Stimulated activated naive CD8-positive, alpha-beta T cell treated with anti-CD3 and anti-CD28 coated beads, Interleukin-15, amount 100 ng/mL, for 72 hours (primary cell): ENCODE data around the gene CHCHD1.

Source experiments
- ATAC-seq: fragments of 150-1000 bp; cut with Tn5 transposase; 2 replicates; pipeline ENCODE4 v1.10.0; 2021; ENCODE audit warnings: mild to moderate bottlenecking, moderate library complexity
- DNase-seq, 2 donors: peaks; one replicate each; pipeline ENCODE4 v3.0.0; 2021 to 2022
- H3K27ac Mint-ChIP-seq, 2 donors: one replicate each; pipeline ENCODE4 v1.8.0; 2022; ENCODE audit warnings: mild to moderate bottlenecking in 2 of 2, mixed read lengths in 2 of 2, moderate library complexity in 2 of 2
- H3K27me3 Mint-ChIP-seq: one replicate; pipeline ENCODE4 v1.8.0; 2022; ENCODE audit warnings: mixed read lengths
- H3K4me1 Mint-ChIP-seq: one replicate; pipeline ENCODE4 v1.8.0; 2022; ENCODE audit warnings: mild to moderate bottlenecking, mixed read lengths
- H3K4me3 Mint-ChIP-seq, 2 donors: one replicate each; pipeline ENCODE4 v1.8.0; 2022; ENCODE audit warnings: mild to moderate bottlenecking in 2 of 2, mixed read lengths in 2 of 2, moderate library complexity in 1 of 2
- H3K9me3 Mint-ChIP-seq, 2 donors: one replicate each; pipeline ENCODE4 v1.8.0; 2022; ENCODE audit warnings: mixed read lengths in 2 of 2

Gene CHCHD1

DNA sequence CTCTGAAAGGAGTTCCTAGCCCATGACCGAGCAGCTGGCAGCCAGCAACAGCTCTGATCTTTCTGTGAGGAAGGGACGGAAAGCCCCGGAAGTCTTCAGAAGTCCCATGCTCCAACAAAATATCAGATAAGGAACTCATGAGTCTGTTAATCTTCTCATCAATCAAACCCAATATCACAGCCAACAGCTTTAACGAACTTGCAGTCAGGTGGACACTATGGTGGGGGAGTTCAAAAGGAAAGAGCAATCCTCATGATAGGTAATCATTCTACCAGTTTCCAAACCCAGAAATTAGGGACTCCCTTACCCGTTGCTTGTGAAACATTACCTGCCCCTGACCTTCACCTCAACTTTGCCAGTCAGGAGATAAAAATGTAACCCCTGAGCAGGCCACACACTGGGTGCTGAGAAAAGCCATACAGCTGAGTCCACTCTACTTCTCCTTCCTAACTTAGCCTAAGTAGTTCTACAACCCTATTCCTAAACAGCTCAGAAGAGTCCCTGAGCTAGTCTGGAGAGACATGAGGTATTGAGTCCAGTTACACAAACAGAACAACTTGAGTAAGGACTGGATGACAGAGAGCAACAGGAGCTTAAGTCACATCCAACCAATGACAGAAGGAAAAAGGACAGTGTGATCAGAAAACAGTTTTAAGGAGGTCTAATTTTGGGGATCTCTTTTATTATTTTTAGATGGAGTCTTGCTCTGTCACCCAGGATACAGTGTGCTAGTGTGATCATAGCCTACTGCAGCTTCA is 27.4 kb downstream of the CHCHD1 start:
- Mint-ChIP-seq H3K27ac (peak overlapping the region; percentile 99 to 100), H3K9me3 (no peaks in the 10 kb centered on the region), H3K4me1 (peaks cover 56% of the 10 kb centered on the region), H3K27me3 (no peaks in the 10 kb centered on the region), H3K4me3 (peak overlapping the region; percentile 87 to 89)
- DNase-seq: no peak
- ATAC-seq: no peak

DNA sequence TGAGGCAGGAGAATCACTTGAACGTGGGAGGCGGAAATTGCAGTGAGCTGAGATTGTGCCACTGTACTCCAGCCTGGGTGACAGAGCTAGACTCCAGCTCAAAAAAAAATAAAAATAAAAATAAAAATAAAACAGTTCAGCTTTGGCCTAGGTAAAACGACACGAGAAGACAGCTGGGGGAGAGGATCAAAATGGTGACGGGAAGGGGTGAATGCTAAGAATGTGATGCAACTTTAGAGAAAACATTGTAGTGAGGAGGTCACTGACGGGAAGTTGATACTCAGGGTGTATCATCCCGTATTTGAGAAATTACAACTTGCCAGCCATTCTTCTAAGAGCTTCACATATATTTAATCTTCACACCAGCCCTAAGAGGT is 28.5 kb downstream of the CHCHD1 start:
- ATAC-seq (peak; percentile 33), DNase-seq (peak; percentile 19 to 41)
- Mint-ChIP-seq H3K4me3 (peak overlapping the region; percentile 87 to 89), H3K9me3 (no peaks in the 10 kb centered on the region), H3K27ac (peak overlapping the region; percentile 99 to 100), H3K4me1 (peaks cover 52% of the 10 kb centered on the region), H3K27me3 (no peaks in the 10 kb centered on the region)

DNA sequence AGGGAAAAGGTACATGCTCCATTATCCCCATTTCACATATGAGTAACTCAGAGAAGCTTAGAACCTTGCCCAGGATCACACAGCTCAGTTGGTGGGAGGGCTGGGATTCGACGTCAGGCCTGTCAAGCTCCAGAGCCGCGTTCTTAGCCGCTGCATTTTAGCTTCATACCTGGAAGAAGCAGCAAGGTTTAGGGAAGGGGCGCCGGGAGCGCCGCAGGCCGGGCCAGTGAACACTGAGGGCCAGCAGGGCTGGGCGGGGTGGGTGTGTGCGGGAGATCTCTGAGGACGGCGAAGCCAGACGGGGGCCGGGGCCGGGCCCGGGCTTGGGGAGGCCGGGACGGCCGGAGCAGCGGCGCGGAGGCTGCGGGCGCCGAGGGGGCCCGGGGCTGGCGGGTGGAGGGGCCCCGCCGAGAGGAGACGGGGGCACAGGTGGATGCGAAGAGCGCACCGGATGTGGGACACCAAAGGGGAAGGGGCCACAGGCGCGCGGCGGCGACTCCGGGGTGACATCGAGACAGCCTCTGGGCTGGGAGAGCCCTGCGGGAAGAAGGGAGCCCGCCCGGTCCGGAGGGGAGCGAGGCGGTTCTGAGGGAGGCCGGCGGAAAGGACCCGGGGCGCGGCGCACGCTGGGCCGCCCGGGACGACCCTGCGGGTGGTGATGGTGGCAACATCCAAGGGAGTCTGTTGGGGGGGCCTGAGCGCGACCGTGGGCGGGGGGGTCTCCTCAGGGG is 29.1 kb downstream of the CHCHD1 start:
- Mint-ChIP-seq H3K27me3 (no peaks in the 10 kb centered on the region), H3K4me3 (peak overlapping the region; percentile 87 to 89), H3K27ac (peak overlapping the region; percentile 99 to 100), H3K9me3 (no peaks in the 10 kb centered on the region), H3K4me1 (peaks cover 48% of the 10 kb centered on the region)
- DNase-seq (peak; percentile 71 to 75), ATAC-seq (peak; percentile 69)

DNA sequence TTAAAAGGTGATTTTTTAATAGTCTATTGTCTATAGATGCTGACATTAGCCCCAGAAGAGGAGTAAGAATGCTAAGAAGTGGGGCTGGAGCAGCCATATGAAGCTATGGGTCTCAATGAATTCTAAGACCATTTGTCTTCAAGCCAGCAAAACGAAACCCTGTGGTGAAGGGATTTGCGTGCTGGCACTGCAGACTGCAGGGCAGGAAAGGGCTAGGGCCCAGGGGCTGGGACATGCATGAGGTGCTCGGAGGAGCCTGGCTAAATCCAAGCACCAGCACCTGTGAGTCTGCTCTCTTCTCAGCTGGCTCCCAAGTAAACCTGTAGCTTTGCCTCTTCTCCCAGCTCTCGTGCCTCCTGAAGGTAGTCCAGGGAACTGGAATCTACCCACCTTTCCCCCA is 30.8 kb downstream of the CHCHD1 start:
- Mint-ChIP-seq H3K27ac (peak overlapping the region; percentile 59 to 76), H3K4me1 (peaks cover 31% of the 10 kb centered on the region), H3K27me3 (no peaks in the 10 kb centered on the region), H3K4me3 (peak overlapping the region; percentile 8 to 55), H3K9me3 (no peaks in the 10 kb centered on the region)
- ATAC-seq: no peak
- DNase-seq: no peak

DNA sequence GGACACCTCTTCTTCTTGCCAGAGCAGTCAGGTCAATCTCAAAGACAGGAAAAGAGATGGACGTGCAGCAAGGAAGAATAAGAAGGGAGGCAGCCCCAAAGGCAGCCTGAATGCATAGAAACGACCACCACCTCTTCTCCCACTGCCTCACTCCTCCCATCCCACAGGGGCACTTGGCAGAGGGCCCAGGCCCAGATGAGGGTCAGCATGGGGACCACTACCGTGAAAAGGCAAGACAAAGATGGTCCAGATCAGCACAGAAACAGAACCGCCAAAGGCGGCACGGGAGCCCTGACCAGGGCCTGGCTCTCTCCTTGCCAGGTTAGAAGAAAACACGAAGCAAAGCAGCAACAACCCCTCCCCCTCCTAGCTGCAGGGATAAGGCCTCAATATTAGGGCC is 31.5 kb downstream of the CHCHD1 start:
- DNase-seq: no peak
- no peak for ATAC-seq
- Mint-ChIP-seq H3K27ac (no peak overlapping the region), H3K4me3 (no peak overlapping the region), H3K4me1 (peaks cover 24% of the 10 kb centered on the region), H3K27me3 (no peaks in the 10 kb centered on the region), H3K9me3 (no peaks in the 10 kb centered on the region)

DNA sequence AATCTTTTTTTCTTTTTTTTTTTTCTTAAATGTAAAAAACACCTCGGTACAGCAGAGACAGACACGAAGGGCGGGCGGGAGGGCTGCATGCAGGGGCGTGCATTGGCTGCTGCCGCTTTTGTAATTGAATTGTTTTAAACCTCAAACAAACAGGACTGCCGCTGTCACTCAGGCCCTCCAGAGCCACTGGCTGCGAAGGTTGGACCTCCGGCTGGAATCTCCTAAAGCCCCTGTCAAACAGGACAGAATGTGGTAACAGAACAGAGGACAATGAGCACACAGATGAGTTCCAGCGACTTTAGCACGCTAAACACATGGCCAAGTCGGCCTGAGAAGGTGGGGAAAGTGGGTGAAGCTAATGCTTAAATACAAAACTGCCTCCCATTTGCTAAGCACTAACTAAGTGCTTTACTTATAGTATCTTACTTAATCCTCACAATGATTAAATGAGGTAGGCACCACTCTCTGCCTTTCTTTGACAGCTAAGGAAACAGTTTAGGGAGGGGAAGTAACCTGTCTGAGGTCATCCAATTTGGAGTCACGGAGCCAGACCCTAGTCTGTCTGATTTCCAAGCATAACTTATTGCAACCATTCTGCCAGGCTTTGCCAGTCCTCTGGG is 32.5 kb downstream of the CHCHD1 start:
- H3K4me3 Mint-ChIP-seq: no peak overlapping the region
- no peak for ATAC-seq
- H3K9me3 Mint-ChIP-seq: no peaks in the 10 kb centered on the region

DNA sequence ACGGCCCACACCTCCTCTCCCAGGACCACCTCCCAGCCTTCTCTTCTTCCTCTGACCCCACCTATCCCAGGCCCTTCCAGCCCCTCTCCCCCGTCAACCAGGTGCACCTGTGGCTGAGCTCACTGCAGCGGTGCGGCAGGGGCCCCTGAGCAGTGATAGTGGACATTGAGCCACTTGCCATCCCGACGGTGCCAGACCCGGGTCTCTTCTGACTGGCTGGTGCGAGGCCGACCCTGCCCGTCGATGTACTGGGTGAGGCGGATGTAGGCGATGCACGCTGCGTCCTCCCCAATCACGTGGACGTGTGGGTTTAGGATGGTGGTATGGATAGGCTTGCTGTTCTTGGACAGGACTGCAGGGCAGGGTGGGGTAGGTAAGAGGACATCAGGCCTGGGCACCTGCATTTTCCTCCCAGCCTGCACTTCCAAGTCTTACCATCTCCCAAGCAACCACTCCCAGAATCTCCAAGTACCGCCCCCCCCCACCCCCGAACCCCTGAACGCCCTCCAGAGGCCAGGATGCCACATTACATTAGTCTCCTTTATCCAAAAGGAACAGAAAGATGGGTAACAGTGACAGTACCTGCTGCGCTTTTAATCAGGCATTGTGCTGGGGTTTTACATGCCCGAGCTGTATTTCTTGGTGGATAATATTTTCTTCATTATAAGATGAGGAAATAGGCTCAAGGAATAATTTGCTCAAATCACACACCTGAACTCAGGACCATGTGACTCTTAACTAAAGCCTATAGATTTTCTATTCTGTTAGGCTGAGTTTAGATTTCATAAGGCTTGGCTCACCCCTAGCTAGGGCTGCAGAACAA is 33.3 kb downstream of the CHCHD1 start:
- no peaks in the 10 kb centered on the region for H3K9me3 Mint-ChIP-seq
- no peak overlapping the region for H3K4me3 Mint-ChIP-seq
- DNase-seq (no peak), ATAC-seq (no peak)
- peaks cover 6% of the 10 kb centered on the region for H3K4me1 Mint-ChIP-seq
- H3K27ac Mint-ChIP-seq: no peak overlapping the region
- no peaks in the 10 kb centered on the region for H3K27me3 Mint-ChIP-seq

More for the DNA sequence above, 32.5 kb downstream of the CHCHD1 start:
- DNase-seq: no peak
- Mint-ChIP-seq H3K27me3 (no peaks in the 10 kb centered on the region), H3K4me1 (peaks cover 13% of the 10 kb centered on the region), H3K27ac (peak overlapping the region in 1 of 2 donors; percentile 68)

DNA sequence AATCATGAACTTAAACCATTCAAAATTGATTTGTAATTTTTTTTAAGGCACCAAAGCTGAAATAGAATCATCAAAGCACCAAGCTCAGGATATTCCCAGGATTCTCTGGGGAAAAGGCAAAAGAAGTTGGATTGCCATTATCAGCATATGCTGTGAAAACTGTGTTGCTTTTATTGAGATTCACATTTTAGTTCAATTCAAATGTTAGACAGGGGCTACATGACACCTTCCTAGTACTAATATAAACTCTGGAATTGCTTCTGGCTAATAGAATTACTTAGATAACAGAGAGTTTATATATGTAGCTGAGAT is 33.8 kb downstream of the CHCHD1 start:
- no peak for DNase-seq
- Mint-ChIP-seq H3K27ac (peak overlapping the region in 1 of 2 donors; percentile 43), H3K4me1 (peaks cover under 1% of the 10 kb centered on the region), H3K27me3 (no peaks in the 10 kb centered on the region), H3K9me3 (no peaks in the 10 kb centered on the region), H3K4me3 (no peak overlapping the region)
- ATAC-seq: no peak

DNA sequence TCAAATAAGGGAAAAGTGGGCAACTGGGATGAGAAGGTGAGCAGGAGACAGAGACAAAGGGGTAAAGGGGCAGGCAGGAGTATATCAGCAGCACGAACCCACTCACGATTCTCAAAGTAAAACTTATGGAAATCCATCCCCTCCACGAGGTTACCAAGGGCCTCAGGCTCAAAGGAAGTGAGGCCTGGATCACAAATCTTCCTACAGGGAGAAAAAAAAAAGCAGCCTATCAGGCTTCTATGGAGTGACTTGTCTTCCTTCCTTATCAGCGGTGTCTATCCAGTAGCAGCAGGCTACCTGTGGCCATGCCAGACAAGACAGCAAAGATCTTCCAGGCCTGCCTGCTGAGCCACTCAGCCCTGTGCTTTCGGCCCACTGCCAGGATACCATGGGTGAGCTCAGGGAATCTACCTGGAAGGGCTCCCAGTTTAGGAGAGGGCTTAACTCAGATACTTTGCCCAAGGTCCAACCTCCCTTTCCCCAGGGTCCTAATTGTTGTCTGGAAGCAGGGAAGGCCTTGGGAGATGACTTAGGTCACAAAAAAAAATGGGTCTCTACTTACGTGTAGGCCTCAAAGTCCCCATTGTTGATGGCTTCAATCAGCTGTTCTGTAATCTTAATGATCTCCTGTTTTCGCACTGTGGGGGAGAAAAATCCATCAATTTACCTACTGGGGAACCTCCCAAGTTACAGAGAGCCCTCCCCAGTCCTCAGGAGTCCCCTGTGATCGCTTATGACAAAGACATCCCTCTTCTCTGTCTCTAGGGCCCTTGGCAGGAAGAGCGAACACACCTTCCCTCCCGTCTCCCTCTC is 35.3 kb downstream of the CHCHD1 start:
- Mint-ChIP-seq H3K4me3 (no peak overlapping the region), H3K4me1 (no peaks in the 10 kb centered on the region), H3K27me3 (no peaks in the 10 kb centered on the region), H3K9me3 (no peaks in the 10 kb centered on the region), H3K27ac (no peak overlapping the region)
- ATAC-seq: no peak
- DNase-seq: no peak

DNA sequence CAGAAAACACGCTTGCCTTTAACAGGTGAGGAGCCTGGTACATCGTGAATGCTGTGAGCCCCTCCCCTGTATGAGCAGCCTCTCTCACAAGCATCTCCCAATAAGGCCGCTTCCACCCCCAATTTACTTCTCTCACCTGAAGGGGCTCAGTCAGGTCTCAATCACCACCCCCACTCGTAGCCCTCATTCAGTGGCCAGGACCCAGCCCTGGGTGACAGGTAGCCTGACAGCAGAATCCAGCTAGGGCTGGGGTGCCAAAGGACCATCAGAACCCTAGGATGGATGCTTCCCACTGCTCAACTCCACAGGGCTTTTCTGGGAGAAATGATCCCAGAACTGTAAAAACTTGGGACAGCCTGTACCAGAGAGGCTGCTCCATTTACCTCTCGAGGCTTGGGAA is 36.0 kb downstream of the CHCHD1 start:
- H3K4me3 Mint-ChIP-seq: no peak overlapping the region
- no peaks in the 10 kb centered on the region for H3K4me1 Mint-ChIP-seq
- no peaks in the 10 kb centered on the region for H3K9me3 Mint-ChIP-seq
- H3K27ac Mint-ChIP-seq: no peak overlapping the region
- DNase-seq (no peak), ATAC-seq (no peak)
- H3K27me3 Mint-ChIP-seq: no peaks in the 10 kb centered on the region

DNA sequence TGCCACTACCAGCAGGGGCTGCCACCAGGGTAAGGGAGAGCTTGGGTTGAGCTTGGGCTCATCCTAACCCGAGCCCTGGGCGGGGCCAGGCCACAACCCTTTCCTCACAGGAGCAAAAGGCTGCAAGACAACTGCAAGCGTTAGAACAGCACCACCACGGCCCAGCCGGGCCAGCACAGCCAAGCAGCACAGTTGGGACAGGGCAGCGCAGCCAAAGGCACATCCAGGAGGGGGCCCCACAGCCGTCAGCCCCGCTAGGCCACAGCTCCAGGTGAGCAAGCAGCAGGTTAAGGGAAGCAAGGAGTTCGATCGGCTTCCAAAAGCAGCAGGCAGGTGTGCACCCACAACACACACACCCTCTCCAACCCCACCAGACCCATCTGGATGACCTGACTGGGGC is 36.6 kb downstream of the CHCHD1 start:
- H3K27ac Mint-ChIP-seq: no peak overlapping the region
- ATAC-seq: peak; percentile 27
- no peaks in the 10 kb centered on the region for H3K9me3 Mint-ChIP-seq
- H3K27me3 Mint-ChIP-seq: no peaks in the 10 kb centered on the region
- DNase-seq: no peak
- H3K4me3 Mint-ChIP-seq: no peak overlapping the region
- no peaks in the 10 kb centered on the region for H3K4me1 Mint-ChIP-seq

DNA sequence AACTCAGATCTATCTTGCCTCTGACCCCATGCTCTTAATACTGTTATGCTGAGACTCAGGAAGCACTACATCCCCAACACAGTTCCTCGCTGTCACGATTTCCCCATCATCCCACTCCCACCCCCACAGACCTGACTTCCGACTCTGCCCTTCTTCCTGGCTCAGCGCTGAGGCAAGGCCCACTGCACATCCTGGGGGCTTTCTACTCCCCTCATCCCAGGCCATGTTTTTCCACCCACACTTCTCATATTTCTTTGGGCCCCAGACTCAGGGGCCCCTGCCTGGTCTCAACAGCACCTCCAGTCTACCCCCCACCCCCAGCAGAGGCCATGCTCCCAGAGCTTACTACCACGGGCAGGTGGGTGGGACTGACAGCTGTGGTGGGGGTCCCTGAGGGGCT is 37.2 kb downstream of the CHCHD1 start:
- no peak for DNase-seq
- Mint-ChIP-seq H3K27me3 (no peaks in the 10 kb centered on the region), H3K9me3 (no peaks in the 10 kb centered on the region), H3K4me1 (no peaks in the 10 kb centered on the region), H3K4me3 (no peak overlapping the region), H3K27ac (peak overlapping the region in 1 of 2 donors; percentile 65)
- peak; percentile 13 for ATAC-seq

DNA sequence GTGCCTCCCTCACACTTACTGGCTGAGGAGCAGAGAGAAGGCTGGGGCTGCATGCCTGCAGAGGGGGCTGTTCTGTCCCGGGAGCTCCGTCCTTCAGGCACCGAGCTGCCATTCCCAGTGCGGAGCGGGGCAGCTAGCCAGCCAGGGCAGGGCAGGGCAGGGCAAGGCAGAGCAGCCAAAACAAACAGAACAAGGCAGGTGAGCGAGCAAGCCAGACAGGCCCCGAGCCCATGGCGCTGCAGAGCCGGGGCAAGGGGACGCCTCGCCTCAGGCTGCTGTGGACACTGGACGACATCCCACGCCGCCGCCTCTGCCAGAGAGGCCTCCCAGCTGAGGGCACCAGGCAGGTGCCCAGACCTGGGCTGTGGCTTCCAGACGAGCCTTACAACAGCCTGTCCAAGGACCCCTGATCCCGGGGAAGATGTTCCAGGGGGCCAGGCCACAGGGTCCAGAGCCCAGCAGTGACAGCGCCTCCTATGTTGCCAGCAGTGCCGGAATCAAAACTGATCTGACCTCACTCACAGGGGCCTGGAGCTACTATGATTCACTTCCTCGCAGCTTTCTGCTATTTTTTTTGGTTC is 37.8 kb downstream of the CHCHD1 start:
- Mint-ChIP-seq H3K9me3 (no peaks in the 10 kb centered on the region), H3K27ac (peak overlapping the region in 1 of 2 donors; percentile 81)
- DNase-seq: no peak

DNA sequence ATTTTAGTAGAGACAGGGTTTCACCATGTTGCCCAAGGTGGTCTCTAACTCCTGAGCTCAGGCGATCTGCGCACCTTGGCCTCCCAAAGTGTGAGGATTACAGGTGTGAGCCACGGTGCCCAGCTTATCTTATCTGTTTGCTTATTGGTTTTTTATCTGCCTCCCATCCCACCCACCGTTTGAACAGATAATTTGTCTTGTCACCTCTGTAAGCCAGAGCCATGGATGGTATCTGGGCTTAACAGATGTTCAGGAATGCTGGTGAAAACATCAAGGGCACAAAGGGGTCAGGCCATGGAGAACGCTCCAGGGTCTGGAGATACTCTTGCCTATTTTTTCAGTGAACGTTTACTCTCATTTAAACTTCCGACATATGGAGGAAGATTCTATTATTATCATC is 41.5 kb downstream of the CHCHD1 start:
- no peak overlapping the region for H3K4me3 Mint-ChIP-seq
- no peaks in the 10 kb centered on the region for H3K27me3 Mint-ChIP-seq
- H3K9me3 Mint-ChIP-seq: no peaks in the 10 kb centered on the region
- no peak overlapping the region for H3K27ac Mint-ChIP-seq
- ATAC-seq: no peak
- no peaks in the 10 kb centered on the region for H3K4me1 Mint-ChIP-seq
- DNase-seq: no peak

More for the DNA sequence above, 37.8 kb downstream of the CHCHD1 start:
- peak; percentile 10 for ATAC-seq
- no peaks in the 10 kb centered on the region for H3K27me3 Mint-ChIP-seq
- no peak overlapping the region for H3K4me3 Mint-ChIP-seq
- no peaks in the 10 kb centered on the region for H3K4me1 Mint-ChIP-seq
